Small intestine (tissue), 7 donors: Measurements from ENCODE around the gene KDM4B. TPM values are rescaled to one million over a fixed set of nuclear protein-coding genes. Genes with fewer than 3 reads are reported as not detected.

Experiments
- DNase-seq, 2 donors: peaks; one replicate each; pipeline versions ENCODE4 v3.0.0 to v3.0.0-alpha.2; 2013
- FAIRE-seq: peaks from 2 replicates; lab custom pipeline; 2012; peaks lifted over from hg19 to GRCh38; lab: Jason Lieb, UNC
- H3K27ac ChIP-seq, 3 donors: one replicate each; pipeline ENCODE4 v1.5.1; 2013; ENCODE audit warnings: low read length in 2 of 3, mild to moderate bottlenecking in 2 of 3, control low read depth in 1 of 3, inconsistent platforms in 1 of 3, low read depth in 1 of 3, moderate library complexity in 1 of 3
- H3K27me3 ChIP-seq, 3 donors: one replicate each; pipeline ENCODE4 v1.6.1; 2013; ENCODE audit warnings: low read length in 3 of 3, inconsistent platforms in 1 of 3; ENCODE audit not compliant: control insufficient read depth in 3 of 3, insufficient read depth in 3 of 3
- H3K36me3 ChIP-seq, 3 donors: one replicate each; pipeline ENCODE4 v1.6.1; 2013; ENCODE audit warnings: low read length in 3 of 3, inconsistent platforms in 1 of 3, low read depth in 1 of 3, mild to moderate bottlenecking in 1 of 3, moderate library complexity in 1 of 3; ENCODE audit not compliant: control insufficient read depth in 3 of 3, insufficient read depth in 2 of 3
- H3K4me1 ChIP-seq, 3 donors: one replicate each; pipeline ENCODE4 v1.6.1; 2013; ENCODE audit warnings: low read length in 2 of 3, inconsistent platforms in 1 of 3, low read depth in 1 of 3, mild to moderate bottlenecking in 1 of 3, moderate library complexity in 1 of 3; ENCODE audit not compliant: control insufficient read depth in 3 of 3, insufficient read depth in 2 of 3
- H3K4me3 ChIP-seq, 3 donors: one replicate each; pipeline ENCODE4 v1.5.1; 2013; ENCODE audit warnings: low read length in 3 of 3, control low read depth in 1 of 3, inconsistent platforms in 1 of 3, low read depth in 1 of 3, mild to moderate bottlenecking in 1 of 3, moderate library complexity in 1 of 3
- H3K9me3 ChIP-seq, 2 donors: one replicate each; pipeline ENCODE4 v1.6.1; 2013; ENCODE audit warnings: low read depth in 1 of 2, low read length in 1 of 2; ENCODE audit not compliant: control insufficient read depth in 2 of 2, insufficient read depth in 1 of 2
- WGBS, 3 donors: extraction: QIAGEN DNeasy Blood & Tissue Kit; methylation state at CpG; one replicate each; pipeline ENCODE4 v1.1.7; 2013; 5-methylcytosine and 5-hydroxymethylcytosine counted together
- polyA plus RNA-seq, 4 donors: library from polyadenylated mRNA; stranded (reverse) in 3 of 4; unstranded in 1 of 4; fragments of 200-250 nt in 3 of 4; fragments of 120-200 nt in 1 of 4; gene quantifications; one replicate each; pipeline versions ENCODE4 v1.2.1 to v1.2.3, GENCODE V29; 2013
- donor health status: healthy with polysubstance abuse.
- donor health status: control.
- donor health status: control.
- donor health status: Bipolar disorder and iron deficiency.
- donor health status: healthy.

The KDM4B gene
- polyA plus RNA-seq, 4 donors = 8.1 to 12.0 (median 10.6) TPM

- no peak for FAIRE-seq
- WGBS, 3 donors = 32 to 65% (median 38%) methylated on average over 12 of the region's 12 CpGs
Measured at GRCh38 chr19:5067678-5068077, 98.8 kb downstream of the KDM4B start.

GRCh38 chr19:5068233-5069072, 99.5 kb downstream of the KDM4B start:
- Histone ChIP-seq H3K27me3 (no peaks in the 10 kb centered on the region), H3K4me3 (no peak overlapping the region), H3K4me1 (peaks cover 0 to 2% (median 0%) of the 10 kb centered on the region in 3 donors), H3K9me3 (no peaks in the 10 kb centered on the region), H3K36me3 (peaks cover 0 to 55% (median 0%) of the 10 kb centered on the region in 3 donors), H3K27ac (no peak overlapping the region)
- FAIRE-seq (no peak), DNase-seq (peak in 1 of 2 donors; percentile 65)
- 24 to 74% (median 47%) methylated on average over 35 to 39 of the region's 39 CpGs for WGBS, 3 donors

More at GRCh38 chr19:5067678-5068077, 98.8 kb downstream of the KDM4B start:
- peaks cover 0 to 3% of the 10 kb centered on the region in 2 donors for H3K9me3 ChIP-seq
- peak in 1 of 2 donors; percentile 20 for DNase-seq
- no peak overlapping the region for H3K4me3 ChIP-seq
- H3K36me3 ChIP-seq = peaks cover 0 to 53% (median 0%) of the 10 kb centered on the region in 3 donors
- peaks cover 0 to 2% (median 0%) of the 10 kb centered on the region in 3 donors for H3K4me1 ChIP-seq
- H3K27ac ChIP-seq = no peak overlapping the region
- no peaks in the 10 kb centered on the region for H3K27me3 ChIP-seq

GRCh38 chr19:5070331-5070730, 101.4 kb downstream of the KDM4B start:
- peaks cover 0 to 2% (median 0%) of the 10 kb centered on the region in 3 donors for H3K4me1 ChIP-seq
- peaks cover 0 to 58% (median 0%) of the 10 kb centered on the region in 3 donors for H3K36me3 ChIP-seq
- no peak for FAIRE-seq
- no peak overlapping the region for H3K27ac ChIP-seq
- no peaks in the 10 kb centered on the region for H3K27me3 ChIP-seq
- DNase-seq = no peak
- 94 to 96% (median 96%) methylated on average over 17 of the region's 17 CpGs for WGBS, 3 donors
- H3K9me3 ChIP-seq = no peaks in the 10 kb centered on the region
- no peak overlapping the region for H3K4me3 ChIP-seq

- Histone ChIP-seq H3K36me3 (peaks cover 0 to 60% (median 0%) of the 10 kb centered on the region in 3 donors), H3K27ac (no peak overlapping the region)
Measured at GRCh38 chr19:5070930-5071329, 102.0 kb downstream of the KDM4B start.

GRCh38 chr19:5071579-5071978, 102.7 kb downstream of the KDM4B start:
- no peak overlapping the region for H3K27ac ChIP-seq
- DNase-seq (no peak), FAIRE-seq (no peak)
- WGBS, 3 donors = 88 to 99% (median 95%) methylated on average over 8 of the region's 8 CpGs
- H3K9me3 ChIP-seq = no peaks in the 10 kb centered on the region
- no peaks in the 10 kb centered on the region for H3K27me3 ChIP-seq
- H3K36me3 ChIP-seq = peaks cover 0 to 55% (median 0%) of the 10 kb centered on the region in 3 donors
- H3K4me1 ChIP-seq = peaks cover 0 to 2% (median 0%) of the 10 kb centered on the region in 3 donors
- no peak overlapping the region for H3K4me3 ChIP-seq

More at GRCh38 chr19:5070930-5071329, 102.0 kb downstream of the KDM4B start:
- Histone ChIP-seq H3K4me3 (no peak overlapping the region), H3K27me3 (no peaks in the 10 kb centered on the region), H3K9me3 (no peaks in the 10 kb centered on the region), H3K4me1 (peaks cover 0 to 2% (median 0%) of the 10 kb centered on the region in 3 donors)
- 82 to 93% (median 83%) methylated on average over 15 to 19 of the region's 19 CpGs for WGBS, 3 donors
- DNase-seq = no peak
- no peak for FAIRE-seq

GRCh38 chr19:5072115-5072514, 103.2 kb downstream of the KDM4B start:
- Histone ChIP-seq H3K36me3 (peaks cover 0 to 57% (median 0%) of the 10 kb centered on the region in 3 donors), H3K4me1 (peaks cover 0 to 2% (median 0%) of the 10 kb centered on the region in 3 donors), H3K27ac (no peak overlapping the region), H3K27me3 (no peaks in the 10 kb centered on the region), H3K4me3 (no peak overlapping the region), H3K9me3 (no peaks in the 10 kb centered on the region)
- DNase-seq (no peak), FAIRE-seq (no peak)
- 86 to 94% (median 91%) methylated on average over 11 of the region's 11 CpGs for WGBS, 3 donors

- Histone ChIP-seq H3K4me1 (peaks cover 0 to 2% (median 0%) of the 10 kb centered on the region in 3 donors), H3K36me3 (peaks cover 4 to 69% (median 7%) of the 10 kb centered on the region in 3 donors), H3K27ac (no peak overlapping the region), H3K9me3 (no peaks in the 10 kb centered on the region), H3K27me3 (no peaks in the 10 kb centered on the region), H3K4me3 (no peak overlapping the region)
- FAIRE-seq (no peak), DNase-seq (no peak)
- WGBS, 3 donors = 81 to 93% (median 86%) methylated on average over 8 of the region's 8 CpGs
Measured at GRCh38 chr19:5073153-5073844, 104.4 kb downstream of the KDM4B start.

- no peak for FAIRE-seq
- H3K36me3 ChIP-seq = peaks cover 7 to 79% (median 7%) of the 10 kb centered on the region in 3 donors
Measured at GRCh38 chr19:5074407-5074806, 105.5 kb downstream of the KDM4B start.

More at GRCh38 chr19:5074407-5074806, 105.5 kb downstream of the KDM4B start:
- Histone ChIP-seq H3K4me1 (no peaks in the 10 kb centered on the region), H3K27me3 (no peaks in the 10 kb centered on the region), H3K9me3 (no peaks in the 10 kb centered on the region), H3K4me3 (no peak overlapping the region), H3K27ac (no peak overlapping the region)
- DNase-seq = no peak
- WGBS, 3 donors = 75 to 90% (median 84%) methylated on average over 20 of the region's 20 CpGs
